Smooth muscle cell (in vitro differentiated cells): ENCODE results near the gene DOK6. TPM values are rescaled to one million over a fixed set of nuclear protein-coding genes. Genes with fewer than 3 reads are reported as not detected.

ENCODE experiments used
- DNase-seq: peaks from one replicate; lab custom pipeline; 2025; ENCODE audit not compliant: unreplicated experiment; lab: John Stamatoyannopoulos, UW
- H2AFZ ChIP-seq: fragments of 200-600 bp; sonication (generic); 2 replicates; pipeline ENCODE4 v1.6.0; 2016; ENCODE audit warnings: antibody characterized with exemption, low read depth, mild to moderate bottlenecking
- H3F3A ChIP-seq: fragments of 200-600 bp; sonication (generic); 2 replicates; pipeline ENCODE4 v1.6.0; 2017; ENCODE audit warnings: antibody characterized with exemption, low read depth
- H3K27ac ChIP-seq: fragments of 200-600 bp; sonication (generic); 2 replicates; pipeline ENCODE4 v1.5.1; 2016; ENCODE audit warnings: low read depth, mild to moderate bottlenecking
- H3K27me3 ChIP-seq: fragments of 200-600 bp; sonication (generic); 2 replicates; pipeline ENCODE4 v1.6.1; 2016; ENCODE audit warnings: low read depth, mild to moderate bottlenecking
- H3K36me3 ChIP-seq: fragments of 200-600 bp; sonication (generic); 2 replicates; pipeline ENCODE4 v1.5.1; 2016; ENCODE audit warnings: low read depth
- H3K4me1 ChIP-seq: fragments of 200-600 bp; sonication (generic); 2 replicates; pipeline ENCODE4 v1.5.1; 2016; ENCODE audit warnings: low read depth
- H3K4me2 ChIP-seq: fragments of 200-600 bp; sonication (generic); 2 replicates; pipeline ENCODE4 v1.6.0; 2016; ENCODE audit warnings: mild to moderate bottlenecking
- H3K4me3 ChIP-seq: fragments of 200-600 bp; sonication (generic); 2 replicates; pipeline ENCODE4 v1.5.1; 2016; ENCODE audit warnings: mild to moderate bottlenecking
- H3K79me2 ChIP-seq: fragments of 200-600 bp; sonication (generic); 2 replicates; pipeline ENCODE4 v1.6.0; 2016; ENCODE audit warnings: low read depth, mild to moderate bottlenecking
- H3K9ac ChIP-seq: fragments of 200-600 bp; sonication (generic); 2 replicates; pipeline ENCODE4 v1.6.0; 2016; ENCODE audit warnings: low read depth
- H3K9me3 ChIP-seq: fragments of 200-600 bp; sonication (generic); replicated peaks from 2 replicates; pipeline ENCODE4 v1.5.1; 2016; ENCODE audit warnings: low read depth
- H4K20me1 ChIP-seq: fragments of 200-600 bp; sonication (generic); 2 replicates; pipeline ENCODE4 v1.6.0; 2016; ENCODE audit warnings: low read depth
- WGBS: methylation state at CpG from one replicate; pipeline ENCODE4 v1.1.7; 2016; ENCODE audit warnings: low lambda C conversion rate; 5-methylcytosine and 5-hydroxymethylcytosine counted together
- polyA plus RNA-seq: library from polyadenylated mRNA; unstranded; fragments of >200 nt; fragmentation: Nextera tagmentation; extraction: Ambion mirVana; gene quantifications from 2 replicates; pipeline ENCODE4 v1.2.1, GENCODE V29; 2016
- total RNA-seq: library from RNA; depleted of rRNA; stranded (reverse); fragments of >200 nt; gene quantifications from 2 replicates; pipeline ENCODE4 v1.2.3, GENCODE V29; 2014
- TF ChIP-seq, protein P1 (sequence below): fragments of 200-600 bp; sonication (generic); IDR thresholded peaks from 2 replicates; pipeline ENCODE4 v1.5.1; 2017; ENCODE audit warnings: borderline replicate concordance, mild to moderate bottlenecking, antibody characterized with exemption; ENCODE audit not compliant: insufficient read depth, poor library complexity, severe bottlenecking

The DOK6 gene
- total and polyA plus RNA-seq, 2 experiments from 2014 or later = 7.2 to 21.4 TPM

DNA sequence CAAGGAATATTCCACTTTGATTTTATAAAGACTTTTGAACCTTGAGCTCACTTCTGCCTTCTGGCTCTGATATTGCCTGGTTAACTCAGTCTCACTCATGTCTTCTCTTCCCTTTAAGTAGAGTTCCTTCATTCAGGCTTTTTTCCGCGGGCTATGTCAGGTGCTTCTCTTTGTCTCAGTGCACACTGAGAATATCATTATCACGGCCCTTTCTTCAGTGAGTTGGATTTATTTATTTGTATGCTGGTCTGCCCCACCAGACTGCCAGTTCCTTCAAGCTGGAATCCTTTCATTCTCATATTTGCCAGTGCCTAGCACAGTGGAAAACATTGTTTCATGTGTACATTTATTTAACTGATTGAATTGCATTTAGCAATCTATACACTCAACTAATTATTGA, 136.5 kb downstream of the DOK6 start:
- Histone ChIP-seq H3K79me2 (no peaks in the 10 kb centered on the region), H3K36me3 (no peaks in the 10 kb centered on the region), H3K4me2 (no peak overlapping the region), H2AFZ (no peak overlapping the region), H3K9me3 (no peaks in the 10 kb centered on the region), H3K4me3 (no peak overlapping the region), H3K4me1 (no peaks in the 10 kb centered on the region), H3F3A (no peaks in the 10 kb centered on the region), H3K9ac (no peak overlapping the region), H4K20me1 (no peaks in the 10 kb centered on the region), H3K27me3 (no peaks in the 10 kb centered on the region), H3K27ac (no peak overlapping the region)
- WGBS = 95% methylated on average over 3 of the region's 3 CpGs
- DNase-seq = no peak
- TF ChIP-seq, protein P1, sequence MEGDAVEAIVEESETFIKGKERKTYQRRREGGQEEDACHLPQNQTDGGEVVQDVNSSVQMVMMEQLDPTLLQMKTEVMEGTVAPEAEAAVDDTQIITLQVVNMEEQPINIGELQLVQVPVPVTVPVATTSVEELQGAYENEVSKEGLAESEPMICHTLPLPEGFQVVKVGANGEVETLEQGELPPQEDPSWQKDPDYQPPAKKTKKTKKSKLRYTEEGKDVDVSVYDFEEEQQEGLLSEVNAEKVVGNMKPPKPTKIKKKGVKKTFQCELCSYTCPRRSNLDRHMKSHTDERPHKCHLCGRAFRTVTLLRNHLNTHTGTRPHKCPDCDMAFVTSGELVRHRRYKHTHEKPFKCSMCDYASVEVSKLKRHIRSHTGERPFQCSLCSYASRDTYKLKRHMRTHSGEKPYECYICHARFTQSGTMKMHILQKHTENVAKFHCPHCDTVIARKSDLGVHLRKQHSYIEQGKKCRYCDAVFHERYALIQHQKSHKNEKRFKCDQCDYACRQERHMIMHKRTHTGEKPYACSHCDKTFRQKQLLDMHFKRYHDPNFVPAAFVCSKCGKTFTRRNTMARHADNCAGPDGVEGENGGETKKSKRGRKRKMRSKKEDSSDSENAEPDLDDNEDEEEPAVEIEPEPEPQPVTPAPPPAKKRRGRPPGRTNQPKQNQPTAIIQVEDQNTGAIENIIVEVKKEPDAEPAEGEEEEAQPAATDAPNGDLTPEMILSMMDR = no peak

DNA sequence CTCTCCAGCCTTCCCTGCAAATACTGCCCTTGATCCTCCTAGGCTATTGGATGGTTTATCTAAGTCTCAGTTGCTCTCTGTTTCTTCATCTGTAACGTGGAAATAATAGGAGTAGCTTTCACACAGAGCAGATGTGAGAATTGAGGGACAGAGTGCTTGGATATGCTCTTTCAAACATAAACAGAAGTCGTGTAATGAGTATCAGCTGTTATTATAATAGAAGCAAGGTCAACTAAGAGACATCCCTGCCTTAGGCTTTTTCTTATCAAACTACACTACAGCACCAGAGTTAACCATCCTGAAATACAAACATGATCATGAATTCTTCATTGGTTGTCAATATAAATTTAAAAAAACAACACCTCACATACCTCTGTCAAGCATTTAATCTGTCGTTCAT, 138.2 kb downstream of the DOK6 start:
- H3K79me2 ChIP-seq = no peaks in the 10 kb centered on the region
- TF ChIP-seq, protein P1 = no peak
- WGBS = 67% methylated on average over 3 of the region's 3 CpGs

DNA sequence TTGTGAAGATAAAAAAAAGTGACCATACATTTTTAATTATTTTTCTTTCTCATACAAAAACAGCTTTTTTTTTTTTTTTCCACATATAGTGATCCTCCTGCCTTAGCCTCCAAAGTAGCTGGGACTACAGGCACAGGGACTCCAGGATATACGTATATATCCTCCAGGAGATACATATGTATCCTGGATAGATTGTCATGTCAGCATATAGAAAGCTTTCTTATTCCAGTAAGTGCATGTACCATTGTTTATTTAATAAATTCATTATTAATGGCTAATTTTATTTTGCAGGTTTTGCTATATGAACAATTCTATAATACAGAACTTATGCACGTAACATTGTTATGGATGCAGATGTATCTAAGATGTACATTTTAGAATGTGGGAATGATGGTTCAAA, 138.7 kb downstream of the DOK6 start:
- H3F3A ChIP-seq = no peaks in the 10 kb centered on the region
- no peaks in the 10 kb centered on the region for H4K20me1 ChIP-seq
- H3K36me3 ChIP-seq = no peaks in the 10 kb centered on the region
- no peaks in the 10 kb centered on the region for H3K27me3 ChIP-seq
- no peak overlapping the region for H3K4me3 ChIP-seq
- H3K4me1 ChIP-seq = no peaks in the 10 kb centered on the region
- H3K9ac ChIP-seq = no peak overlapping the region
- no peaks in the 10 kb centered on the region for H3K79me2 ChIP-seq
- no peak overlapping the region for H3K27ac ChIP-seq
- DNase-seq = no peak
- TF ChIP-seq, protein P1 = no peak
- no peaks in the 10 kb centered on the region for H3K9me3 ChIP-seq
- no peak overlapping the region for H3K4me2 ChIP-seq
- no peak overlapping the region for H2AFZ ChIP-seq
- 97% methylated on average over 2 of the region's 2 CpGs for WGBS

More for the DNA sequence above, 138.2 kb downstream of the DOK6 start:
- Histone ChIP-seq H3K36me3 (no peaks in the 10 kb centered on the region), H3K9me3 (no peaks in the 10 kb centered on the region), H3K9ac (no peak overlapping the region), H4K20me1 (no peaks in the 10 kb centered on the region), H3K27ac (no peak overlapping the region), H3K4me3 (no peak overlapping the region), H2AFZ (no peak overlapping the region), H3F3A (no peaks in the 10 kb centered on the region), H3K27me3 (no peaks in the 10 kb centered on the region), H3K4me1 (no peaks in the 10 kb centered on the region), H3K4me2 (no peak overlapping the region)
- no peak for DNase-seq

DNA sequence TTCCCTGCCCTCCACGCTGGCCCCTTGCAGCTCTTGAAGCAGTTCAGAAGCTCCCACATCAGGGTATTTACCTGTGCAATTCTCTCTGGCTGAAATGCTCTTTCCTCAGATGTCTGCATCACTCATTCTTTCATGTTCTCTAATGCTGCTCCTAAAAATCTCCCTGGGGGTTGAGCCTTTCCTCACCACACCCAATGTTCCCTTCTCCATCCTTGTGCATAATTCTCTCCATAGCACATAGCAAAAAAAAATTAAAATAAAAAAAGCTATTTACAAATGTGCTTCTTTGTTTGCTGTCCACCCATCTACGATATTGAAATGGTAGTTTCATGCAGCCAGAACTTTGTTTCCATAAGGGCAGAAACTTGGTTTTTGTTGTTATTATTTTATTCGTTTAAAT, 155.5 kb downstream of the DOK6 start:
- no peak overlapping the region for H3K27ac ChIP-seq
- TF ChIP-seq, protein P1 = no peak
- H2AFZ ChIP-seq = no peak overlapping the region
- H3K4me2 ChIP-seq = no peak overlapping the region
- 58% methylated on average over 3 of the region's 3 CpGs for WGBS
- H3K36me3 ChIP-seq = no peaks in the 10 kb centered on the region
- H3K4me3 ChIP-seq = no peak overlapping the region
- DNase-seq = no peak
- H3F3A ChIP-seq = no peaks in the 10 kb centered on the region
- H4K20me1 ChIP-seq = no peaks in the 10 kb centered on the region
- no peaks in the 10 kb centered on the region for H3K27me3 ChIP-seq
- H3K9ac ChIP-seq = no peak overlapping the region
- H3K9me3 ChIP-seq = no peaks in the 10 kb centered on the region
- peaks cover 31% of the 10 kb centered on the region for H3K4me1 ChIP-seq
- H3K79me2 ChIP-seq = no peaks in the 10 kb centered on the region
